H1 (cell line): ENCODE results near the gene ADAMTS15. TPM values are rescaled to one million over a fixed set of nuclear protein-coding genes. Genes with fewer than 3 reads are reported as not detected.

ENCODE experiments used
- CTCF ChIA-PET: fragments of 300-600 bp; sonication (Branson Sonifier 250); formaldehyde crosslinking; loops from one replicate; lab custom pipeline; 2021; ENCODE audit not compliant: partially characterized antibody; lab: Charles Lee
- POLR2A ChIA-PET: fragments of 300-600 bp; sonication (Branson Sonifier 250); formaldehyde crosslinking; loops from one replicate; lab custom pipeline; 2021; ENCODE audit warnings: inconsistent platforms; ENCODE audit not compliant: partially characterized antibody; lab: Charles Lee
- DNase-seq, 2 experiments: peaks; one replicate each; pipeline versions ENCODE4 v3.0.0 to v3.0.0-alpha.2; 2010 to 2022; ENCODE audit warnings: low spot score in 2 of 2, low read depth in 1 of 2, mixed read lengths in 1 of 2
- FAIRE-seq: peaks from 2 replicates; lab custom pipeline; 2011; peaks lifted over from hg19 to GRCh38; lab: Jason Lieb, UNC
- H2AFZ ChIP-seq: 2 replicates; pipeline ENCODE4 v1.8.1; 2012; ENCODE audit warnings: low read length, inconsistent platforms
- H2AK5ac ChIP-seq: 2 replicates; pipeline ENCODE4 v1.6.1; 2013; ENCODE audit warnings: low read depth, low read length
- H2BK120ac ChIP-seq: replicated peaks from 2 replicates; pipeline ENCODE3; 2013; ENCODE audit warnings: low read depth, low read length, inconsistent platforms
- H2BK12ac ChIP-seq: 2 replicates; pipeline ENCODE4 v1.6.1; 2013; ENCODE audit warnings: low read depth, low read length
- H2BK15ac ChIP-seq: 2 replicates; pipeline ENCODE4 v1.6.1; 2013; ENCODE audit warnings: low read length
- H2BK20ac ChIP-seq: 2 replicates; pipeline ENCODE4 v1.6.1; 2013; ENCODE audit warnings: low read length
- H2BK5ac ChIP-seq: 2 replicates; pipeline ENCODE4 v1.6.1; 2013; ENCODE audit warnings: low read depth, low read length
- H3K14ac ChIP-seq: 2 replicates; pipeline ENCODE4 v1.6.1; 2013; ENCODE audit warnings: inconsistent platforms; ENCODE audit not compliant: insufficient read length
- H3K18ac ChIP-seq: 2 replicates; pipeline ENCODE4 v1.6.1; 2013; ENCODE audit warnings: low read length; ENCODE audit errors: extremely low read depth
- H3K23ac ChIP-seq: 2 replicates; pipeline ENCODE4 v1.6.1; 2013; ENCODE audit warnings: inconsistent platforms; ENCODE audit not compliant: insufficient read length
- H3K23me2 ChIP-seq: 2 replicates; pipeline ENCODE4 v1.6.1; 2013; ENCODE audit warnings: low read depth, low read length
- H3K27ac ChIP-seq: 2 replicates; pipeline ENCODE4 v1.6.1; 2011; ENCODE audit warnings: low read depth, low read length, inconsistent platforms
- H3K27me3 ChIP-seq, 4 experiments: replicated peaks in 1 of 4; 1 replicate in 1 of 4; 2 replicates in 3 of 4; pipeline versions ENCODE4 v1.6.1 to v1.8.1; 2011 to 2013; ENCODE audit warnings: low read length in 3 of 4, mild to moderate bottlenecking in 3 of 4, inconsistent platforms in 2 of 4, mixed read lengths in 2 of 4, moderate library complexity in 1 of 4; ENCODE audit not compliant: control insufficient read depth in 3 of 4, insufficient read depth in 3 of 4; ENCODE audit errors: extremely low read depth in 1 of 4
- H3K36me3 ChIP-seq, 4 experiments: 2 replicates each; pipeline versions ENCODE4 v1.6.1 to v1.8.1; 2011 to 2013; ENCODE audit warnings: mild to moderate bottlenecking in 4 of 4, low read length in 3 of 4, moderate library complexity in 2 of 4, control low read depth in 1 of 4, inconsistent platforms in 1 of 4; ENCODE audit not compliant: insufficient read depth in 4 of 4, control insufficient read depth in 2 of 4
- H3K4ac ChIP-seq: replicated peaks from 2 replicates; pipeline ENCODE3; 2013; ENCODE audit warnings: low read length, low read depth, mixed read lengths, inconsistent platforms; ENCODE audit not compliant: insufficient read length
- H3K4me1 ChIP-seq, 4 experiments: replicated peaks in 1 of 4; 1 replicate in 1 of 4; 2 replicates in 3 of 4; pipeline versions ENCODE4 v1.6.1 to v1.8.1; 2011 to 2013; ENCODE audit warnings: low read length in 3 of 4, inconsistent platforms in 2 of 4, mixed read lengths in 1 of 4; ENCODE audit not compliant: insufficient read depth in 4 of 4, control insufficient read depth in 3 of 4
- H3K4me2 ChIP-seq, 2 experiments: 2 replicates each; pipeline versions ENCODE4 v1.6.1 to v1.8.1; 2011 to 2013; ENCODE audit warnings: low read depth in 2 of 2, low read length in 2 of 2, control low read depth in 1 of 2, inconsistent platforms in 1 of 2, mild to moderate bottlenecking in 1 of 2; ENCODE audit not compliant: insufficient read depth in 1 of 2
- H3K4me3 ChIP-seq, 4 experiments: fragments of 200-600, 300-600 bp in 1 of 4; sonication (generic), shearing (Covaris generic), sonication (Bioruptor Twin) in 1 of 4; 2 replicates each; pipeline versions ENCODE4 v1.5.1 to v1.8.1; 2011 to 2016; ENCODE audit warnings: low read length in 4 of 4, low read depth in 3 of 4, control low read depth in 2 of 4, inconsistent platforms in 2 of 4, mild to moderate bottlenecking in 2 of 4, mixed read lengths in 1 of 4, moderate library complexity in 1 of 4; ENCODE audit not compliant: insufficient read depth in 2 of 4; ENCODE audit errors: extremely low read depth in 1 of 4
- H3K56ac ChIP-seq: replicated peaks from 2 replicates; pipeline ENCODE3; 2013; ENCODE audit warnings: low read depth, mild to moderate bottlenecking, mixed read lengths, low read length, inconsistent platforms; ENCODE audit not compliant: insufficient read length
- H3K79me1 ChIP-seq: 2 replicates; pipeline ENCODE4 v1.6.1; 2013; ENCODE audit warnings: low read depth, low read length, control low read depth
- H3K79me2 ChIP-seq, 2 experiments: 2 replicates each; pipeline versions ENCODE4 v1.6.1 to v1.8.1; 2012 to 2013; ENCODE audit warnings: low read length in 2 of 2, mild to moderate bottlenecking in 2 of 2, inconsistent platforms in 1 of 2; ENCODE audit not compliant: insufficient read depth in 2 of 2, control insufficient read depth in 1 of 2
- H3K9ac ChIP-seq, 4 experiments: replicated peaks in 1 of 4; 1 replicate in 1 of 4; 2 replicates in 3 of 4; pipeline versions ENCODE4 v1.6.1 to v1.8.1; 2011 to 2013; ENCODE audit warnings: low read depth in 3 of 4, low read length in 3 of 4, control low read depth in 2 of 4, mild to moderate bottlenecking in 2 of 4, moderate library complexity in 2 of 4, inconsistent platforms in 1 of 4; ENCODE audit errors: extremely low read depth in 1 of 4
- H3K9me3 ChIP-seq, 2 experiments: 2 replicates each; pipeline versions ENCODE4 v1.6.1 to v1.8.1; 2012 to 2013; ENCODE audit warnings: mild to moderate bottlenecking in 2 of 2, moderate library complexity in 2 of 2, control low read depth in 1 of 2, inconsistent platforms in 1 of 2, low read depth in 1 of 2, low read length in 1 of 2, mixed read lengths in 1 of 2; ENCODE audit not compliant: insufficient read depth in 2 of 2
- H4K20me1 ChIP-seq, 2 experiments: replicated peaks in 1 of 2; 2 replicates each; pipeline versions ENCODE3 to v1.8.1; 2011 to 2013; ENCODE audit warnings: inconsistent platforms in 2 of 2, low read length in 2 of 2, mild to moderate bottlenecking in 1 of 2; ENCODE audit not compliant: insufficient read depth in 2 of 2, control insufficient read depth in 1 of 2
- H4K5ac ChIP-seq: 2 replicates; pipeline ENCODE4 v1.6.1; 2013; ENCODE audit warnings: low read length, low read depth, mixed read lengths, inconsistent platforms; ENCODE audit not compliant: insufficient read length
- H4K8ac ChIP-seq: 2 replicates; pipeline ENCODE4 v1.8.0; 2013; ENCODE audit warnings: mild to moderate bottlenecking, moderate library complexity, low read length, inconsistent platforms; ENCODE audit not compliant: insufficient read depth; ENCODE audit errors: extremely low read depth
- H4K91ac ChIP-seq: replicated peaks from 2 replicates; pipeline ENCODE3; 2013; ENCODE audit warnings: low read length, mixed read lengths, inconsistent platforms; ENCODE audit not compliant: insufficient read length
- CBX8 ChIP-seq: fragments of 300-800, 300-1000 bp; sonication (generic); IDR thresholded peaks from 2 replicates; pipeline ENCODE4 v1.7.1; 2016; ENCODE audit warnings: low read depth, low read length, borderline replicate concordance
- CHD2 ChIP-seq: IDR thresholded peaks from 2 replicates; pipeline ENCODE4 v1.6.1; 2012; ENCODE audit warnings: low read length, improper control_type of control experiment
- HDAC2 ChIP-seq, 2 experiments: fragments of 300-600 bp in 1 of 2; sonication (generic) in 1 of 2; IDR thresholded peaks; 2 replicates each; pipeline ENCODE4 v1.6.1; 2011 to 2012; ENCODE audit warnings: low read depth in 2 of 2, low read length in 2 of 2, mild to moderate bottlenecking in 2 of 2, moderate library complexity in 2 of 2, borderline replicate concordance in 1 of 2, inconsistent platforms in 1 of 2
- JUND ChIP-seq: IDR thresholded peaks from 2 replicates; pipeline ENCODE4 v1.6.1; 2011; ENCODE audit warnings: mild to moderate bottlenecking, improper control_type of control experiment, low read length
- NRF1 ChIP-seq: IDR thresholded peaks from 2 replicates; pipeline ENCODE4 v1.6.1; 2011; ENCODE audit warnings: mild to moderate bottlenecking, low read depth, low read length, improper control_type of control experiment
- RNF2 ChIP-seq: fragments of 200-900, 300-1000 bp; sonication (generic); IDR thresholded peaks from 2 replicates; pipeline ENCODE4 v1.7.1; 2016; ENCODE audit warnings: borderline replicate concordance, low read depth, mild to moderate bottlenecking, antibody characterized with exemption, low read length; ENCODE audit not compliant: poor library complexity, severe bottlenecking; ENCODE audit errors: missing control alignments
- RXRA ChIP-seq: IDR thresholded peaks from 2 replicates; pipeline ENCODE4 v1.6.1; 2011; ENCODE audit warnings: low read depth, mild to moderate bottlenecking, low read length, moderate library complexity; ENCODE audit not compliant: insufficient read depth
- SUZ12 ChIP-seq: fragments of 200-600 bp; sonication (generic); IDR thresholded peaks from 2 replicates; pipeline ENCODE4 v1.6.1; 2012; ENCODE audit warnings: mild to moderate bottlenecking, inconsistent platforms, low read length, moderate library complexity, mixed read lengths
- TCF12 ChIP-seq: IDR thresholded peaks from 2 replicates; pipeline ENCODE4 v1.6.1; 2011; ENCODE audit warnings: low read depth, mild to moderate bottlenecking, low read length
- ZNF274 ChIP-seq: IDR thresholded peaks from 2 replicates; pipeline ENCODE4 v1.7.0; 2012; ENCODE audit warnings: low read length, borderline replicate concordance; ENCODE audit errors: extremely low read depth
- WGBS, 2 experiments: shearing (Covaris generic) in 1 of 2; methylation state at CpG; one replicate each; pipeline versions ENCODE4 v1.1.6 to v1.1.7; 2013 to 2015; ENCODE audit warnings: low lambda C conversion rate in 2 of 2, mixed read lengths in 2 of 2, inconsistent platforms in 1 of 2, low coverage in 1 of 2, missing lambda C conversion rate in 1 of 2; ENCODE audit not compliant: insufficient replicate concordance in 2 of 2, insufficient coverage in 1 of 2, insufficient read length in 1 of 2; ENCODE audit errors: extremely low coverage in 1 of 2, missing lambda C conversion rate in 1 of 2; 5-methylcytosine and 5-hydroxymethylcytosine counted together
- polyA plus RNA-seq, 7 experiments: library from polyadenylated mRNA; depleted of rRNA in 3 of 7; stranded (reverse) in 5 of 7; unstranded in 2 of 7; fragments of >200 nt in 5 of 7; fragments of 200-250 nt in 2 of 7; gene quantifications; 1 replicate in 5 of 7; 2 replicates in 1 of 7; 4 replicates in 1 of 7; pipeline versions ENCODE4 v1.2.1 to v1.2.3, GENCODE V29; 2011 to 2013; ENCODE audit warnings: missing spikeins in 2 of 7, mixed read lengths in 2 of 7
- total RNA-seq: library from RNA; stranded (reverse); fragmentation: NEBNext Ultra II Directional; extraction: Animal tissue kit (Norgen Biotek cat#: 25700); gene quantifications from 2 replicates; pipeline ENCODE4 v1.2.1, GENCODE V29; 2021

Gene ADAMTS15
- total and polyA plus RNA-seq, 2 of the 8 experiments (the other 6 are each of a cell fraction or from before 2014, with no cell fraction given) = 1.7 to 4.7 TPM

GRCh38 chr11:130418756-130419155 is 29.7 kb upstream of the ADAMTS15 start:
- 84% methylated on average over 12 of the region's 12 CpGs; no CpG with 5 or more reads in 1 of the 2 experiments for WGBS, 2 experiments
- no peak overlapping the region for H3K14ac ChIP-seq
- no peak overlapping the region for H4K5ac ChIP-seq
- ChIA-PET CTCF (interaction anchor here (1.0 to 5.9 kb wide), 3 partner anchors 10 to 23 kb away, joined by 3 to 31 read pairs (median 4); partner anchors contain the start of gene ADAMTS8), POLR2A (interaction anchor here (4.5 kb wide), 1 partner anchor 14 kb away, joined by 26 read pairs; no protein-coding TSS in a partner anchor)
- no peak overlapping the region for H2BK20ac ChIP-seq
- H3K9me3 ChIP-seq = no peaks in the 10 kb centered on the region
- H3K18ac ChIP-seq = no peak overlapping the region
- H3K79me2 ChIP-seq = no peaks in the 10 kb centered on the region
- H3K27ac ChIP-seq = no peak overlapping the region
- no peak for DNase-seq
- no peak overlapping the region for H3K4ac ChIP-seq
- H3K9ac ChIP-seq = no peak overlapping the region
- no peak overlapping the region for H2BK15ac ChIP-seq
- H3K27me3 ChIP-seq = no peaks in the 10 kb centered on the region
- H4K8ac ChIP-seq = no peak overlapping the region
- H3K4me3 ChIP-seq = no peak overlapping the region
- no peaks in the 10 kb centered on the region for H3K79me1 ChIP-seq
- no peak overlapping the region for H3K4me2 ChIP-seq
- H3K4me1 ChIP-seq = no peaks in the 10 kb centered on the region; a peak in 1 of 7 replicates
- H3K23ac ChIP-seq = no peak overlapping the region
- no peak for FAIRE-seq
- H3K36me3 ChIP-seq = 0 out of 8 replicates have a peak, but pooled peaks cover 0 to 2% (median 0%) of the 10 kb centered on the region in 4 experiments
- H3K56ac ChIP-seq = no peak overlapping the region
- H3K23me2 ChIP-seq = no peaks in the 10 kb centered on the region
- H2AK5ac ChIP-seq = no peak overlapping the region
- no peak overlapping the region for H2BK12ac ChIP-seq
- H2AFZ ChIP-seq = no peak overlapping the region
- H4K20me1 ChIP-seq = no peaks in the 10 kb centered on the region
- H2BK120ac ChIP-seq = no peak overlapping the region
- no peak overlapping the region for H2BK5ac ChIP-seq
- no peak overlapping the region for H4K91ac ChIP-seq
- TF ChIP-seq RNF2 (no peak), SUZ12 (no peak), NRF1 (no peak), ZNF274 (no peak), HDAC2 (IDR thresholded peaks at IDR 0.05; ENCODE audit: borderline replicate concordance in 1 of 2, low read depth in 2 of 2, low read length in 2 of 2) (no peak), TCF12 (no peak), CBX8 (no peak), RXRA (no peak), CHD2 (no peak), JUND (no peak)
